Mucosa of descending colon (tissue), 3 donors: ENCODE results near the gene PFKFB4. TPM values are rescaled to one million over a fixed set of nuclear protein-coding genes. Genes with fewer than 3 reads are reported as not detected.

Experiments used
- ATAC-seq: fragments of 200-7000 bp; cut with Tn5 transposase; one replicate; pipeline ENCODE4 v1.9.1; 2020; ENCODE audit warnings: mild to moderate bottlenecking, moderate library complexity
- DNase-seq, 3 donors: peaks; one replicate each; pipeline ENCODE4 v3.0.0-alpha.2; 2020
- H3K36me3 ChIP-seq: fragments of 200-600 bp; one replicate; pipeline ENCODE4 v1.8.0; 2021; ENCODE audit warnings: low read depth, mild to moderate bottlenecking
- H3K4me1 ChIP-seq: fragments of 200-600 bp; one replicate; pipeline ENCODE4 v1.8.0; 2021; ENCODE audit warnings: low read depth, mild to moderate bottlenecking
- H3K4me3 ChIP-seq: fragments of 200-600 bp; one replicate; pipeline ENCODE4 v1.8.0; 2021; ENCODE audit warnings: mild to moderate bottlenecking
- H3K9me3 ChIP-seq: fragments of 200-600 bp; one replicate; pipeline ENCODE4 v1.8.0; 2021; ENCODE audit warnings: mild to moderate bottlenecking
- CTCF ChIP-seq: fragments of 200-600 bp; IDR thresholded peaks from one replicate; pipeline ENCODE4 v1.8.0; 2022; ENCODE audit warnings: antibody characterized with exemption, mild to moderate bottlenecking
- intact Hi-C, 2 donors: fragments of 100-400 bp; cut with DNase I in 1 of 2; cut with micrococcal nuclease in 1 of 2; formaldehyde crosslinking; loops; one replicate each; pipeline versions ENCODE4 v1.11.0 to v1.11.1; 2022; cut with DNase I, micrococcal nuclease
- long read RNA-seq, 2 donors: library from polyadenylated mRNA; unstranded; transcript quantifications; one replicate each; pipeline ENCODE4 v2.0.0, GENCODE V29; 2019 to 2021
- total RNA-seq, 3 donors: library from RNA; stranded (reverse); fragmentation: NEBNext Ultra II Directional in 2 of 3; extraction: Animal tissue kit (Norgen Biotek cat#: 25700) in 2 of 3; gene quantifications; one replicate each; pipeline versions ENCODE4 v1.2.1 to v1.2.4, GENCODE V29; 2021 to 2023
- donor health status: DM: no; HTN: no; CAD: no; lungs with moderate emphysema.
- donor health status: DM: no; HTN: no; CAD: no.
- donor health status: DM: no; HTN: yes; CAD: no.

Gene PFKFB4
- total RNA-seq = 10 to 100 TPM in 2 of 3 donors, 1 to 10 TPM in 1; 4.4 to 14.2 (median 10.8) TPM
- long read RNA-seq, donor 1, partial matches to known transcripts = 0 of 1 reads
- long read RNA-seq, donor 1, other reads (novel, unspliced or antisense) = 0 of 1 reads
- long read RNA-seq, donor 2, partial matches to known transcripts = 1 of 4 reads
- long read RNA-seq, donor 2, other reads (novel, unspliced or antisense) = 2 of 4 reads

GRCh38 chr3:48556796-48557626 lies at the start of gene PFKFB4:
PFKFB4 (minus strand) TSS chr3:48556803; CDS start chr3:48556777, 26 bp downstream.
- ATAC-seq (peak; percentile 90), DNase-seq (peak; percentile 99 to 100 (median 100))
- peaks cover 3% of the 10 kb centered on the region for H3K36me3 ChIP-seq
- H3K9me3 ChIP-seq = no peaks in the 10 kb centered on the region
- no peak for TF ChIP-seq CTCF
- intact Hi-C loops = loop anchor here in 1 of 2 donors (10.0 kb wide), 1 partner anchor 282 kb away; no protein-coding TSS in a partner anchor
- peaks cover 30% of the 10 kb centered on the region for H3K4me1 ChIP-seq
- H3K4me3 ChIP-seq = peak within 1 kb of the TSS; percentile 11

- intact Hi-C loops = no loop called here
- H3K4me1 ChIP-seq = no peaks in the 10 kb centered on the region
- DNase-seq (no peak), ATAC-seq (no peak)
- no peaks in the 10 kb centered on the region for H3K9me3 ChIP-seq
- TF ChIP-seq CTCF = no peak
- H3K36me3 ChIP-seq = peaks cover 37% of the 10 kb centered on the region
- no peak overlapping the region for H3K4me3 ChIP-seq
Measured at GRCh38 chr3:48601622-48601994, 45.0 kb upstream of the PFKFB4 start.

- H3K4me3 ChIP-seq = no peak overlapping the region
- ATAC-seq = no peak
- no peak for DNase-seq
- no peaks in the 10 kb centered on the region for H3K9me3 ChIP-seq
- H3K36me3 ChIP-seq = peaks cover 37% of the 10 kb centered on the region
- TF ChIP-seq CTCF = no peak
- H3K4me1 ChIP-seq = no peaks in the 10 kb centered on the region
- intact Hi-C loops = no loop called here
Measured at GRCh38 chr3:48600711-48601621, 44.4 kb upstream of the PFKFB4 start.

GRCh38 chr3:48599509-48600285 lies 43.1 kb upstream of the PFKFB4 start:
- H3K4me3 ChIP-seq = no peak overlapping the region
- peaks cover 37% of the 10 kb centered on the region for H3K36me3 ChIP-seq
- ATAC-seq = no peak
- H3K9me3 ChIP-seq = no peaks in the 10 kb centered on the region
- intact Hi-C loops = no loop called here
- DNase-seq = no peak
- peaks cover 10% of the 10 kb centered on the region for H3K4me1 ChIP-seq
- no peak for TF ChIP-seq CTCF

GRCh38 chr3:48599077-48599501 lies 42.5 kb upstream of the PFKFB4 start:
- Histone ChIP-seq H3K9me3 (no peaks in the 10 kb centered on the region), H3K4me3 (no peak overlapping the region), H3K4me1 (peaks cover 15% of the 10 kb centered on the region), H3K36me3 (peaks cover 33% of the 10 kb centered on the region)
- ATAC-seq = peak; percentile 8
- no peak for TF ChIP-seq CTCF
- intact Hi-C loops = no loop called here
- DNase-seq = no peak
